Heart right ventricle (tissue), 16 donors: ENCODE results near the gene RAD51D. TPM values are rescaled to one million over a fixed set of nuclear protein-coding genes. Genes with fewer than 3 reads are reported as not detected.
A peak's percentile ranks its signal among the peaks of the same experiment; 100 is the strongest.
"Not testable (repeated sequence)": the region's sequence is repeated elsewhere in the genome, so short reads cannot be mapped to it uniquely, and the experiment has no call there.

Experiments
- ATAC-seq, 8 donors: fragments of 200-7000 bp; cut with Tn5 transposase; one replicate each; pipeline ENCODE4 v1.9.1; 2020; ENCODE audit warnings: mild to moderate bottlenecking in 8 of 8, moderate library complexity in 8 of 8, moderate number of reproducible peaks in 1 of 8
- DNase-seq, 2 donors: peaks; one replicate each; pipeline ENCODE4 v3.0.0-alpha.2; 2020
- H3K27ac ChIP-seq, 10 donors: fragments of 200-600 bp; sonication (generic) in 2 of 10; one replicate each; pipeline versions ENCODE4 v1.5.0 to v1.8.0; 2020 to 2022; ENCODE audit warnings: mild to moderate bottlenecking in 3 of 10
- H3K27me3 ChIP-seq, 7 donors: fragments of 200-600 bp; one replicate each; pipeline ENCODE4 v1.8.0; 2021 to 2022; ENCODE audit warnings: mild to moderate bottlenecking in 2 of 7
- H3K36me3 ChIP-seq, 9 donors: fragments of 200-600 bp; sonication (generic) in 1 of 9; one replicate each; pipeline versions ENCODE4 v1.5.0 to v1.8.0; 2020 to 2022; ENCODE audit warnings: mild to moderate bottlenecking in 2 of 9
- H3K4me1 ChIP-seq, 9 donors: fragments of 200-600 bp; sonication (generic) in 1 of 9; one replicate each; pipeline versions ENCODE4 v1.5.0 to v1.8.0; 2020 to 2022; ENCODE audit warnings: mild to moderate bottlenecking in 4 of 9
- H3K4me3 ChIP-seq, 10 donors: fragments of 200-600 bp; sonication (generic) in 2 of 10; one replicate each; pipeline versions ENCODE4 v1.5.0 to v1.8.0; 2020 to 2022; ENCODE audit warnings: mild to moderate bottlenecking in 7 of 10, moderate library complexity in 2 of 10
- H3K9me3 ChIP-seq, 11 donors: fragments of 200-600 bp in 10 of 11; sonication (generic) in 2 of 11; one replicate each; pipeline versions ENCODE4 v1.5.0 to v1.8.0; 2013 to 2022; ENCODE audit warnings: mild to moderate bottlenecking in 2 of 11, control low read depth in 1 of 11, moderate library complexity in 1 of 11
- WGBS, 2 donors: extraction: QIAGEN DNeasy Blood & Tissue Kit; methylation state at CpG; one replicate each; pipeline ENCODE4 v1.1.7; 2013; ENCODE audit warnings: inconsistent platforms in 1 of 2; 5-methylcytosine and 5-hydroxymethylcytosine counted together
- intact Hi-C, 10 donors: fragments of 100-400 bp; cut with DNase I; formaldehyde crosslinking; loops; one replicate each; pipeline versions ENCODE4 v1.11.1 to v1.14.2; 2022
- polyA plus RNA-seq, 2 donors: library from polyadenylated mRNA; stranded (reverse); fragments of 200-250 nt; gene quantifications; one replicate each; pipeline ENCODE4 v1.2.3, GENCODE V29; 2013
- total RNA-seq, 10 donors: library from RNA; stranded (reverse); fragmentation: NEBNext Ultra II Directional in 3 of 10; extraction: Animal tissue kit (Norgen Biotek cat#: 25700) in 3 of 10; gene quantifications; one replicate each; pipeline versions ENCODE4 v1.2.1 to v1.2.4, GENCODE V29; 2021 to 2023
- TF ChIP-seq, protein P1 (sequence below), 9 donors: fragments of 200-600 bp; sonication (generic) in 2 of 9; IDR thresholded peaks; one replicate each; pipeline versions ENCODE4 v1.5.0 to v1.8.0; 2021 to 2022; ENCODE audit warnings: antibody characterized with exemption in 9 of 9, mild to moderate bottlenecking in 5 of 9, moderate library complexity in 1 of 9
- donor health status: Arrhythmogenic right ventricular cardiomyopathy.
- donor health status: ischemic (EF 13 %, LVEDD 7.1; RV severe dilation, severe dysfunction).
- donor health status: healthy with polysubstance abuse.
- donor health status: DM: no; HTN: yes; CAD: no.
- donor health status: DM: no; HTN: no; CAD: no.
- donor health status: ischemic (EF 25% LVEDD 6.9; RV normal size, moderate dysfunction).
- donor health status: ischemic (EF 25% LVEDD 5.7; RV mildly dilated, moderate dysfunction).
- donor health status: healthy.
- donor health status: DM: yes; HTN: yes; CAD: no.
- donor health status: Ischemic cardiomyopathy.
- donor health status: ischemic (EF 35%, LVEDD 5.7; RV mildly dilated, moderate dysfunction).
- donor health status: nonischemic (EF 11% LVEDD 7.7; RV severe dilation, severe dysfunction).
- donor health status: DM: yes; HTN: yes; CAD: no.
- donor health status: PGD.
- donor health status: ischemic (EF 29% LVEDD 5.4; RV normal size, mild dysfunction).
- donor health status: nonischemic (EF 23%, LVEDD 6.1; RV moderate dilation, normal function).

The RAD51D gene
- total and polyA plus RNA-seq, 12 donors, result 3.0 to 9.6 (median 5.3) TPM

DNA sequence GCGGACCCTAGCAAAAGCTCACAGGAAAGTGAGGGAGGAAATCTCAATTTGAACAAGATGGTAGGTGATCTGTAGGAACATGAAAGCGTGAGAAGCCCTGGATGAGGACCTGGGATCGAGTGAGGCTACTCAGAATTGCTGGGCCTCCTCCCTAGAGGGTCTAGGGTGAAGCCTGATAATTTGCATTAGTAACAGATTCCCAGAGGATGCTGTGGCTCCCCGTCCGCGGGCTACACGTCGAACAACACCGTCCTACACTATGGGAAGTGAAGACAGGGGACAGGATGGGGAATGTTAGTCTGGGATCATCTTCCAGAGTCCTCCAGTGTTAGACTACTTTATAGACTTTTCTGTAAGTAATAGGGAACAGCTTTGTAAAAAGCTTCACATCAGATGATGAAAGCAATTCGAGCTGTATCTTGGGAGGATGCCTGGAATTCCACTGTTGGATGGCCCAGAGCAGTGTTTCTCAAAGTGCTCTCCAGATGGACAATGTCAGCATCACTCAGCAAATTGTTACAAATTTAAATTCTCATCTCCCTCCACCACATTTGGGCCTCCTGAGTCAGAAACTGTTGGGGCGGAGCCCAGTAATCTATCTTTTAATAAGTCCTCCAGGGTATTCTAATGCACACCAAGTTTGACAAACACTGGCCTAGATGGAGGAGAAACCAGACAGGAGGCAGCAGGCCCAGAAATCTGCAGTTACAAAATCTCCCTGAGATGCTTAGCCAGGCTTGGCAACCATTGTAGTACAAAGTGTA is 8.3 kb upstream of the RAD51D start:
- Histone ChIP-seq H3K36me3 (peaks cover 0 to 24% (median 8%) of the 10 kb centered on the region in 9 donors), H3K4me1 (peaks cover 0 to 16% (median 4%) of the 10 kb centered on the region in 9 donors), H3K4me3 (no peak overlapping the region), H3K27me3 (no peaks in the 10 kb centered on the region), H3K27ac (peak overlapping the region in 1 of 10 donors; percentile 19), H3K9me3 (no peaks in the 10 kb centered on the region)
- DNase-seq (peak in 1 of 2 donors; percentile 51), ATAC-seq (peak; percentile 65 to 88 (median 80))
- intact Hi-C loops, result loop anchor here in 4 of 10 donors (10.0 kb wide), 3 partner anchors 133 to 703 kb away; no protein-coding TSS in a partner anchor
- TF ChIP-seq, protein P1, sequence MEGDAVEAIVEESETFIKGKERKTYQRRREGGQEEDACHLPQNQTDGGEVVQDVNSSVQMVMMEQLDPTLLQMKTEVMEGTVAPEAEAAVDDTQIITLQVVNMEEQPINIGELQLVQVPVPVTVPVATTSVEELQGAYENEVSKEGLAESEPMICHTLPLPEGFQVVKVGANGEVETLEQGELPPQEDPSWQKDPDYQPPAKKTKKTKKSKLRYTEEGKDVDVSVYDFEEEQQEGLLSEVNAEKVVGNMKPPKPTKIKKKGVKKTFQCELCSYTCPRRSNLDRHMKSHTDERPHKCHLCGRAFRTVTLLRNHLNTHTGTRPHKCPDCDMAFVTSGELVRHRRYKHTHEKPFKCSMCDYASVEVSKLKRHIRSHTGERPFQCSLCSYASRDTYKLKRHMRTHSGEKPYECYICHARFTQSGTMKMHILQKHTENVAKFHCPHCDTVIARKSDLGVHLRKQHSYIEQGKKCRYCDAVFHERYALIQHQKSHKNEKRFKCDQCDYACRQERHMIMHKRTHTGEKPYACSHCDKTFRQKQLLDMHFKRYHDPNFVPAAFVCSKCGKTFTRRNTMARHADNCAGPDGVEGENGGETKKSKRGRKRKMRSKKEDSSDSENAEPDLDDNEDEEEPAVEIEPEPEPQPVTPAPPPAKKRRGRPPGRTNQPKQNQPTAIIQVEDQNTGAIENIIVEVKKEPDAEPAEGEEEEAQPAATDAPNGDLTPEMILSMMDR (IDR thresholded peaks at IDR 0.05), result no peak
- 48 to 57% methylated on average over 11 of the region's 11 CpGs for WGBS, 2 donors

DNA sequence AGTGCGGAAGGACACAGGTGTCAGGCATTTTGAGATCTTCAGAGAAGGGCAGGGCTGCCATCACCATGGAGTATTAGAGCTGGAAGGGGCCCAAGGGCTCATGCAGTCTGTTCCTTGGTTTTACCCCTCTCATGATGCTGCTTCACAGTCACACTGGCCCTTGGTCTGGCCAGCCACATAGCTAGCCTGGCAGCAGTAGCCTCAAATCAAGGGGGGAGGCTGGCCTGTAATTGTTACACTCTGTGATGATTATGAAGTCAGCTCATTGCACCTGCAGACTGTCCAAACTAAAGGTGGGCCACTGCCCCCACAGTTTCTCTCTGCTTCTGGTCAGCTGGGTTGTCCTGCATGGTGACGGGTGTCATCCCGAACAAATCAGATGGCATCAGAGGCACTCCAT is 1.7 kb upstream of the RAD51D start, which contains the start of gene FNDC8:
FNDC8 (plus strand) TSS at position 301 of the 400 bp plus-strand sequence; CDS start at position 380, 79 bp downstream.
- H3K4me3 ChIP-seq, result no peak within 1 kb of the TSS
- no peak for DNase-seq
- H3K9me3 ChIP-seq, result no peaks in the 10 kb centered on the region
- H3K27me3 ChIP-seq, result no peaks in the 10 kb centered on the region
- H3K36me3 ChIP-seq, result no peaks in the 10 kb centered on the region
- peaks cover 3 to 22% (median 13%) of the 10 kb centered on the region in 9 donors for H3K4me1 ChIP-seq
- 94 to 95% methylated on average over 3 of the region's 3 CpGs for WGBS, 2 donors
- TF ChIP-seq, protein P1 (IDR thresholded peaks at IDR 0.05), result no peak
- intact Hi-C loops, result loop anchor here in 8 of 10 donors (2.0 to 10.0 kb wide), 7 partner anchors 127 to 704 kb away; no protein-coding TSS in a partner anchor
- no peak within 1 kb of the TSS for H3K27ac ChIP-seq
- no peak for ATAC-seq

DNA sequence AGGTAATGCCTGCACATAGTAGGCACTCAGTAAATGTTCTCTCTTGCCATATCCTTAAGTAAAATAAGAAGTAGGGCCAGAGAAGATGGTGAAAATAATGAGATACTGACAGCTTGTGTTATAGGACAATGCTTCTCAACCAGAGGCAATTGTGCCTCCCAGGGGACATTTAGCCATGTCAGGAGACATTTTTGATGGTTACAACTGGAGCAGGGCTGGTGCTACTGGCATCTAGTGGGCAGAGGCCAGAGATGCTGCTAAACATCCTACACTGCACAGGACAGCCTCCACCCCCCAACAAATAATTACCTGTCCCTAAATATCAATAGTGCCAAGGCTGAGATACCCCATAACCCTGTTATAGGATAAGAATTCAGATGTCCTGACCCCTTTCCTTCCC is 1.7 kb downstream of the RAD51D start:
- Histone ChIP-seq H3K4me1 (peaks cover 3 to 22% (median 13%) of the 10 kb centered on the region in 9 donors), H3K4me3 (no peak overlapping the region), H3K9me3 (no peaks in the 10 kb centered on the region), H3K36me3 (no peaks in the 10 kb centered on the region), H3K27ac (no peak overlapping the region), H3K27me3 (no peaks in the 10 kb centered on the region)
- no peak for ATAC-seq
- intact Hi-C loops, result loop anchor here (2.0 to 10.0 kb wide), 7 partner anchors 29 to 697 kb away; no protein-coding TSS in a partner anchor
- DNase-seq, result no peak
- TF ChIP-seq, protein P1 (IDR thresholded peaks at IDR 0.05), result peak in 1 of 9 donors; percentile 16

DNA sequence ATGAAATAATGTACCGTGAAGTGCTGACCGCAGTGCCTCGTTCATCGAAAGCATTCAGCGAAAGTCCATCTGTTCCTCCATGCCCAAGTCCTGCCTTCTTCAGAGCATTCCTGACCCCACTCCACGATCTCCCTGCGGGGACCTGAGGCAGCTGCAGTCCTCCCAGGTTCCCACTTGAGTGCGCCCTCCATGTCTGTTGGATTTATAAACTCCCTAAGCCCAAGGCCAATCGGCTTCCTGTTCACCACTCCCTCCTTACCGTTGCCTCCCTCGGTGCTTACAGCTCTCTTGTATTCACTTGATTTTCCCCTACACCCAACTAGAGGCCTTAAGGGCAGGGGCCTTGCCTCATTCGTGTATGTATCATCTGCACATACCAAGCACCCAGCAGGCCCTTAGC is 2.8 kb downstream of the RAD51D start:
- no peaks in the 10 kb centered on the region for H3K36me3 ChIP-seq
- H3K27me3 ChIP-seq, result no peaks in the 10 kb centered on the region
- peaks cover 3 to 22% (median 13%) of the 10 kb centered on the region in 9 donors for H3K4me1 ChIP-seq
- no peaks in the 10 kb centered on the region for H3K9me3 ChIP-seq
- TF ChIP-seq, protein P1 (IDR thresholded peaks at IDR 0.05), result no peak
- WGBS, 2 donors, result 84 to 85% methylated on average over 12 of the region's 12 CpGs
- no peak overlapping the region for H3K4me3 ChIP-seq
- no peak overlapping the region for H3K27ac ChIP-seq
- intact Hi-C loops, result loop anchor here in 4 of 10 donors (10.0 kb wide), 3 partner anchors 122 to 692 kb away; no protein-coding TSS in a partner anchor
- DNase-seq (no peak), ATAC-seq (no peak)

DNA sequence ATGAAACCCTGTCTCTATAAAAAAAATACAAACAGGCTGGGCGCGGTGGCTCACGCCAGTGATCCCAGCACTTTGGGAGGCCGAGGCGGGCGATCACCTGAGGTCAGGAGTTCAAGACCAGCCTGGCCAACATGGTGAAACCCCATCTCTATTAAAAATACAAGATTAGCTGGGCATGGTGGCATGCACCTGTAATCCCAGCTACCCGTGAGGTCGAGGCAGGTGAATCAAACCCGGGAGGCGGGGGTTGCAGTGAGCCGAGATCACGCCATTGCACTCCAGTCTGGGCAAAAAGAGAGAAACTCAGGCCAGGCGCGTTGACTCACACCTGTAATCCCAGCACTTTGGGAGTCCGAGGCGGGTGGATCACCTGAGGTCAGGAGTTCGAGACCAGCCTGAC is 8.9 kb downstream of the RAD51D start:
- not testable (repeated sequence) for ATAC-seq, H3K27ac ChIP-seq, H3K27me3 ChIP-seq, H3K9me3 ChIP-seq, DNase-seq, H3K4me1 ChIP-seq, H3K4me3 ChIP-seq
- 97 to 98% methylated on average over 17 of the region's 17 CpGs for WGBS, 2 donors
- intact Hi-C loops, result loop anchor here in 4 of 10 donors (10.0 kb wide), 3 partner anchors 116 to 686 kb away; no protein-coding TSS in a partner anchor
- peaks cover 0 to 15% (median 8%) of the 10 kb centered on the region in 9 donors for H3K36me3 ChIP-seq
